Liver (tissue), 9 donors: Measurements from ENCODE around the gene TBC1D5. TPM values are rescaled to one million over a fixed set of nuclear protein-coding genes. Genes with fewer than 3 reads are reported as not detected.

Experiments
- DNase-seq: peaks from one replicate; pipeline ENCODE4 v3.0.0-alpha.2; 2017; ENCODE audit warnings: low spot score
- H3K27ac ChIP-seq, 2 donors: one replicate each; pipeline ENCODE4 v1.7.0; 2013; ENCODE audit warnings: inconsistent platforms in 2 of 2, low read length in 2 of 2, control low read depth in 1 of 2, low read depth in 1 of 2, mild to moderate bottlenecking in 1 of 2
- H3K27me3 ChIP-seq, 4 donors: one replicate each; pipeline versions ENCODE4 v1.6.1 to v1.7.0; 2013; ENCODE audit warnings: low read length in 3 of 4, inconsistent platforms in 1 of 4, mild to moderate bottlenecking in 1 of 4, moderate library complexity in 1 of 4; ENCODE audit not compliant: control insufficient read depth in 4 of 4, insufficient read depth in 4 of 4
- H3K36me3 ChIP-seq, 4 donors: one replicate each; pipeline versions ENCODE4 v1.6.1 to v1.7.0; 2013; ENCODE audit warnings: low read length in 3 of 4, mild to moderate bottlenecking in 3 of 4, low read depth in 1 of 4, moderate library complexity in 1 of 4; ENCODE audit not compliant: control insufficient read depth in 4 of 4, insufficient read depth in 3 of 4
- H3K4me1 ChIP-seq, 4 donors: one replicate each; pipeline versions ENCODE4 v1.6.1 to v1.7.0; 2013; ENCODE audit warnings: low read length in 3 of 4, mild to moderate bottlenecking in 3 of 4, moderate library complexity in 1 of 4; ENCODE audit not compliant: control insufficient read depth in 4 of 4, insufficient read depth in 4 of 4
- H3K4me3 ChIP-seq, 3 donors: one replicate each; pipeline versions ENCODE4 v1.6.1 to v1.7.0; 2013; ENCODE audit warnings: low read length in 3 of 3, control low read depth in 1 of 3, low read depth in 1 of 3, mild to moderate bottlenecking in 1 of 3
- H3K9ac ChIP-seq, 2 donors: one replicate each; pipeline ENCODE4 v1.7.0; 2013; ENCODE audit warnings: low read length in 2 of 2, mild to moderate bottlenecking in 2 of 2, moderate library complexity in 2 of 2, control low read depth in 1 of 2, low read depth in 1 of 2
- H3K9me3 ChIP-seq, 4 donors: one replicate each; pipeline versions ENCODE4 v1.6.1 to v1.7.0; 2013; ENCODE audit warnings: low read length in 3 of 4; ENCODE audit not compliant: control insufficient read depth in 4 of 4
- ATF3 ChIP-seq: IDR thresholded peaks from 2 replicates; pipeline ENCODE4 v1.6.1; 2016; ENCODE audit warnings: antibody characterized with exemption
- CTCF ChIP-seq: fragments of 150-350 bp; IDR thresholded peaks from 2 replicates; pipeline ENCODE4 v1.5.1; 2017; ENCODE audit warnings: improper control_type of control experiment, low read depth, low read length; ENCODE audit not compliant: missing input control
- FOXA1 ChIP-seq: IDR thresholded peaks from 2 replicates; pipeline ENCODE4 v1.6.1; 2016; ENCODE audit warnings: antibody characterized with exemption
- FOXA2 ChIP-seq: IDR thresholded peaks from 2 replicates; pipeline ENCODE4 v1.6.1; 2016; ENCODE audit warnings: antibody characterized with exemption
- HNF4A ChIP-seq, 2 donors: conservative IDR thresholded peaks; 2 replicates each; pipeline ENCODE4 v1.6.1; 2016; ENCODE audit warnings: antibody characterized with exemption in 2 of 2, mild to moderate bottlenecking in 2 of 2
- JUND ChIP-seq, 2 donors: IDR thresholded peaks; 2 replicates each; pipeline ENCODE4 v1.6.1; 2016; ENCODE audit warnings: antibody characterized with exemption in 2 of 2
- NR2F2 ChIP-seq: IDR thresholded peaks from 2 replicates; pipeline ENCODE4 v1.6.1; 2016; ENCODE audit warnings: antibody characterized with exemption
- RAD21 ChIP-seq, 2 donors: IDR thresholded peaks; 2 replicates each; pipeline ENCODE4 v1.6.1; 2016; ENCODE audit warnings: antibody characterized with exemption in 2 of 2, mild to moderate bottlenecking in 2 of 2
- RXRA ChIP-seq, 2 donors: IDR thresholded peaks; 2 replicates each; pipeline ENCODE4 v1.6.1; 2017 to 2018; ENCODE audit warnings: antibody characterized with exemption in 2 of 2, mild to moderate bottlenecking in 1 of 2
- SP1 ChIP-seq: IDR thresholded peaks from 2 replicates; pipeline ENCODE4 v1.6.1; 2018; ENCODE audit warnings: antibody characterized with exemption, mild to moderate bottlenecking
- YY1 ChIP-seq: IDR thresholded peaks from 2 replicates; pipeline ENCODE4 v1.6.1; 2016; ENCODE audit warnings: antibody characterized with exemption, mild to moderate bottlenecking
- ZBTB33 ChIP-seq: IDR thresholded peaks from 2 replicates; pipeline ENCODE4 v1.6.1; 2016; ENCODE audit warnings: antibody characterized with exemption
- WGBS: extraction: QIAGEN DNeasy Blood & Tissue Kit; methylation state at CpG from one replicate; pipeline ENCODE4 v1.1.7; 2013; 5-methylcytosine and 5-hydroxymethylcytosine counted together
- polyA plus RNA-seq, 2 donors: library from polyadenylated mRNA; stranded (reverse) in 1 of 2; unstranded in 1 of 2; fragments of 200-250 nt in 1 of 2; fragments of >200 nt in 1 of 2; fragmentation: Nextera tagmentation in 1 of 2; extraction: Ambion mirVana in 1 of 2; gene quantifications; one replicate each; pipeline versions ENCODE4 v1.2.1 to v1.2.3, GENCODE V29; 2013 to 2015
- total RNA-seq, 2 donors: library from RNA; depleted of rRNA; stranded (reverse); fragments of >200 nt; gene quantifications; one replicate each; pipeline ENCODE4 v1.2.3, GENCODE V29; 2014
- donor health status: healthy.
- donor health status: healthy.
- donor health status: healthy.
- donor health status: healthy.
- donor health status: healthy.

The TBC1D5 gene
- total and polyA plus RNA-seq, 4 donors: 9.1 to 45.6 (median 25.6) TPM

GRCh38 chr3:17422636-17423035 is 319.8 kb downstream of the TBC1D5 start:
- H3K36me3 ChIP-seq: no peaks in the 10 kb centered on the region
- WGBS: 95% methylated on average over 2 of the region's 2 CpGs
- peaks cover 0 to 14% (median 1%) of the 10 kb centered on the region in 4 donors for H3K4me1 ChIP-seq
- no peak overlapping the region for H3K27ac ChIP-seq
- no peak overlapping the region for H3K4me3 ChIP-seq
- no peaks in the 10 kb centered on the region for H3K27me3 ChIP-seq
- no peak for TF ChIP-seq SP1
- TF ChIP-seq NR2F2: no peak
- no peak for TF ChIP-seq ZBTB33
- TF ChIP-seq JUND (IDR thresholded peaks at IDR 0.05): no peak
- TF ChIP-seq CTCF: no peak
- no peak for TF ChIP-seq ATF3
- no peak for TF ChIP-seq RAD21 (IDR thresholded peaks at IDR 0.05)
- no peak for TF ChIP-seq HNF4A (conservative IDR thresholded peaks at IDR 0.05)
- H3K9ac ChIP-seq: no peak overlapping the region
- no peaks in the 10 kb centered on the region for H3K9me3 ChIP-seq
- no peak for DNase-seq

GRCh38 chr3:17420668-17421067 is 321.8 kb downstream of the TBC1D5 start:
- Histone ChIP-seq H3K9ac (no peak overlapping the region), H3K9me3 (no peaks in the 10 kb centered on the region), H3K36me3 (no peaks in the 10 kb centered on the region), H3K27ac (peak overlapping the region in 1 of 2 donors; percentile 12), H3K27me3 (no peaks in the 10 kb centered on the region), H3K4me3 (no peak overlapping the region), H3K4me1 (peaks cover 0 to 14% (median 1%) of the 10 kb centered on the region in 4 donors)
- 31% methylated on average over 1 of the region's 1 CpG for WGBS
- no peak for DNase-seq
- TF ChIP-seq YY1 (no peak), SP1 (peak; percentile 25), FOXA1 (peak; percentile 43), HNF4A (conservative IDR thresholded peaks at IDR 0.05) (peak in 1 of 2 donors; percentile 36), RXRA (IDR thresholded peaks at IDR 0.05) (peak in 1 of 2 donors; percentile 23), FOXA2 (peak; percentile 76)

GRCh38 chr3:17412950-17413530 is 329.4 kb downstream of the TBC1D5 start:
- Histone ChIP-seq H3K27me3 (no peaks in the 10 kb centered on the region), H3K36me3 (no peaks in the 10 kb centered on the region), H3K27ac (no peak overlapping the region), H3K9me3 (no peaks in the 10 kb centered on the region), H3K4me3 (no peak overlapping the region), H3K4me1 (no peaks in the 10 kb centered on the region), H3K9ac (no peak overlapping the region)
- DNase-seq: no peak
- TF ChIP-seq SP1 (no peak), RAD21 (IDR thresholded peaks at IDR 0.05) (peak; percentile 91 to 94), CTCF (peak; percentile 81)
